Loucy (cell line): ENCODE data around the gene C9orf153.

Experiments
- H2AFZ ChIP-seq: fragments of 200-600 bp; sonication (generic); 2 replicates; pipeline ENCODE4 v1.6.0; 2016; ENCODE audit warnings: antibody characterized with exemption, mild to moderate bottlenecking, low read length, moderate library complexity
- H3F3A ChIP-seq: fragments of 200-600 bp; 2 replicates; pipeline ENCODE4 v1.6.0; 2016; ENCODE audit warnings: antibody characterized with exemption, low read depth, mild to moderate bottlenecking
- H3K27me3 ChIP-seq: fragments of 200-600 bp; sonication (generic); 2 replicates; pipeline ENCODE4 v1.6.1; 2014; ENCODE audit warnings: low read length, mild to moderate bottlenecking; ENCODE audit not compliant: insufficient read depth, poor library complexity, severe bottlenecking
- H3K36me3 ChIP-seq: fragments of 200-600 bp; sonication (generic); 2 replicates; pipeline ENCODE4 v1.6.1; 2016; ENCODE audit warnings: low read length; ENCODE audit not compliant: insufficient read depth
- H3K4me1 ChIP-seq: fragments of 200-600 bp; sonication (generic); 2 replicates; pipeline ENCODE4 v1.5.1; 2014; ENCODE audit warnings: low read length, mild to moderate bottlenecking; ENCODE audit not compliant: insufficient read depth, poor library complexity, severe bottlenecking
- H3K4me2 ChIP-seq: fragments of 200-600 bp; sonication (generic); 2 replicates; pipeline ENCODE4 v1.6.0; 2014; ENCODE audit warnings: antibody characterized with exemption, low read length, low read depth, mild to moderate bottlenecking; ENCODE audit not compliant: poor library complexity, severe bottlenecking
- H3K4me3 ChIP-seq: fragments of 200-600 bp; sonication (generic); 2 replicates; pipeline ENCODE4 v1.5.1; 2014; ENCODE audit warnings: low read length, mild to moderate bottlenecking, mixed read lengths; ENCODE audit not compliant: poor library complexity, severe bottlenecking
- H3K79me2 ChIP-seq: fragments of 200-600 bp; sonication (generic); 2 replicates; pipeline ENCODE4 v1.6.1; 2014; ENCODE audit warnings: low read length; ENCODE audit not compliant: insufficient read depth
- H3K9ac ChIP-seq: fragments of 200-600 bp; sonication (generic); 2 replicates; pipeline ENCODE4 v1.6.0; 2014; ENCODE audit warnings: mild to moderate bottlenecking, low read depth, low read length, moderate library complexity; ENCODE audit not compliant: poor library complexity, severe bottlenecking
- H3K9me2 ChIP-seq: fragments of 200-600 bp; sonication (generic); replicated peaks from 2 replicates; pipeline ENCODE4 v1.6.1; 2016; ENCODE audit warnings: low read depth, low read length, mixed read lengths
- H3K9me3 ChIP-seq: fragments of 200-600 bp; sonication (generic); 2 replicates; pipeline ENCODE4 v1.6.1; 2014; ENCODE audit warnings: mild to moderate bottlenecking, antibody characterized with exemption, low read length, low read depth; ENCODE audit not compliant: insufficient read depth
- H4K20me1 ChIP-seq: fragments of 200-600 bp; sonication (generic); 2 replicates; pipeline ENCODE4 v1.6.0; 2014; ENCODE audit warnings: antibody characterized with exemption, low read length, mild to moderate bottlenecking; ENCODE audit not compliant: insufficient read depth, poor library complexity, severe bottlenecking
- EZH2phosphoT487 ChIP-seq: fragments of 200-600 bp; IDR thresholded peaks from 2 replicates; pipeline ENCODE4 v1.6.1; 2018; ENCODE audit warnings: antibody characterized with exemption, mild to moderate bottlenecking, moderate library complexity, borderline replicate concordance
- TF ChIP-seq, protein P1 (sequence below): fragments of 200-600 bp; sonication (generic); conservative IDR thresholded peaks from 2 replicates; pipeline ENCODE4 v1.5.1; 2014; ENCODE audit warnings: mild to moderate bottlenecking, antibody characterized with exemption, low read length

The C9orf153 gene

DNA sequence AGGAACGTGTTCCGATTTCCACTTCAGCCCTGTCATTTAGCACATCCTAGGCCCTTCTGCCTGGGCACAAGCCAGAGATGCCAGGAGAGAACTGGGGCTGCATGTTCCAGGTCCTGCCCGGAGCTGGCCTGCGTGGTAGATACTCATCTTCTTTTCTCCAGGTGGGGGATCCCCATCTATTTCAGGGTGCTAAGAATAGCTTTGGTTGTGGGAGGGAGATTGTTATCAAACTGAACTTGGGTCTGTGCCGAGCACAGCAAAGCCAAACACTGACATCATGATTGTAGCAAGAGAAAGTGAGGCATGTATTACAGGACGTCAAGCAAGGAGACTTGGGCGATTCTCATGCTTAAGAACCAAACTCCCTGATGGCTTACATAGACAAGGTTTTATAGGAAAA, 18.2 kb downstream of the C9orf153 start:
- H3K4me3 ChIP-seq: no peak overlapping the region
- no peaks in the 10 kb centered on the region for H3K79me2 ChIP-seq
- H3K9ac ChIP-seq: no peak overlapping the region
- no peaks in the 10 kb centered on the region for H3F3A ChIP-seq
- H3K9me3 ChIP-seq: no peaks in the 10 kb centered on the region
- no peaks in the 10 kb centered on the region for H3K36me3 ChIP-seq
- H3K4me2 ChIP-seq: no peak overlapping the region
- no peaks in the 10 kb centered on the region for H3K9me2 ChIP-seq
- H2AFZ ChIP-seq: no peak overlapping the region
- no peaks in the 10 kb centered on the region for H4K20me1 ChIP-seq
- H3K4me1 ChIP-seq: no peaks in the 10 kb centered on the region
- H3K27me3 ChIP-seq: no peaks in the 10 kb centered on the region
- TF ChIP-seq, protein P1, sequence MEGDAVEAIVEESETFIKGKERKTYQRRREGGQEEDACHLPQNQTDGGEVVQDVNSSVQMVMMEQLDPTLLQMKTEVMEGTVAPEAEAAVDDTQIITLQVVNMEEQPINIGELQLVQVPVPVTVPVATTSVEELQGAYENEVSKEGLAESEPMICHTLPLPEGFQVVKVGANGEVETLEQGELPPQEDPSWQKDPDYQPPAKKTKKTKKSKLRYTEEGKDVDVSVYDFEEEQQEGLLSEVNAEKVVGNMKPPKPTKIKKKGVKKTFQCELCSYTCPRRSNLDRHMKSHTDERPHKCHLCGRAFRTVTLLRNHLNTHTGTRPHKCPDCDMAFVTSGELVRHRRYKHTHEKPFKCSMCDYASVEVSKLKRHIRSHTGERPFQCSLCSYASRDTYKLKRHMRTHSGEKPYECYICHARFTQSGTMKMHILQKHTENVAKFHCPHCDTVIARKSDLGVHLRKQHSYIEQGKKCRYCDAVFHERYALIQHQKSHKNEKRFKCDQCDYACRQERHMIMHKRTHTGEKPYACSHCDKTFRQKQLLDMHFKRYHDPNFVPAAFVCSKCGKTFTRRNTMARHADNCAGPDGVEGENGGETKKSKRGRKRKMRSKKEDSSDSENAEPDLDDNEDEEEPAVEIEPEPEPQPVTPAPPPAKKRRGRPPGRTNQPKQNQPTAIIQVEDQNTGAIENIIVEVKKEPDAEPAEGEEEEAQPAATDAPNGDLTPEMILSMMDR: no peak
- TF ChIP-seq EZH2phosphoT487: no peak

DNA sequence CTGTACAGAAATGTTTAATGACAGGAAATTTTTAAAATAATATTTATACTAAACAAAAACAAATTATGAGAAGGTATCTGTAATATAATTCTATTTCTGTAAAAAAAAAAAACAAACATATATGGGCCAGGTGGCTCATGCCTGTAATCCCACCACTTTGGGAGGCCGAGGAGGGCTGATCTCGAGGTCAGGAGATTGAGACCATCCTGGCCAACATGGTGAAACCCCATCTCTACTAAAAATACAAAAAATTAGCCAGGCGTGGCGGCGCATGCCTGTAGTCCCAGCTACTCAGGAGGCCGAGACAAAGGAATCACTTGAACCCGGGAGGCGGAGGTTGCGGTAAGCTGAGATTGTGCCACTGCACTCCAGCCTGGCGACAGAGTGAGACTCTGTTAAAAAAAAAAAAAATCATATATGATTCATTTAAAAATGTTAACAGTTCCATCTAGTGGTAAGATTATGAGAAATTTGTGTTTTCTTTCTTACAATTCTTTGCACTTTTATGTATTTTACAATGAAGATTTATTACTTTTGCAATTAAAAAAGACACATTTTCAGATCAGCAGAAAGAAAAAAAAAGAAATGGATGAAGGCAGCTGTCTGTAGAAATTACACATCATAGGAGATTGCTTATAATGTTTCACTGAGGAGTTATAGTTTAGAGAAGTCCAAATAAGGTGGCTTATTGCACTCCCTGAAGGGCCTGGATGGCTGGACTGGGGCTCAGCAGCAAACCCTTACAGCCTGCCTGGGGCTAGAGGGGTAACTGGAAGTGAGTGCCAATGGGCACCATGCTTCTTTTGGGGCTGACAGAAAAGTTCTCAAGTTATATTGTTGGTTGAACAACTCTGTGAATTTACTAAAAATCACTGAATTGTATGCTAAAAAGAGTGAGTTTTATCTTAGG, 20.3 kb downstream of the C9orf153 start:
- Histone ChIP-seq H3K36me3 (no peaks in the 10 kb centered on the region), H2AFZ (no peak overlapping the region), H3K4me3 (no peak overlapping the region), H3K9me2 (no peaks in the 10 kb centered on the region), H3K4me1 (no peaks in the 10 kb centered on the region), H3K9ac (no peak overlapping the region), H3F3A (no peaks in the 10 kb centered on the region), H3K9me3 (no peaks in the 10 kb centered on the region), H4K20me1 (no peaks in the 10 kb centered on the region), H3K27me3 (no peaks in the 10 kb centered on the region), H3K4me2 (no peak overlapping the region), H3K79me2 (no peaks in the 10 kb centered on the region)
- TF ChIP-seq, protein P1: no peak; the same call in 1 of the 2 replicates
- no peak for TF ChIP-seq EZH2phosphoT487

DNA sequence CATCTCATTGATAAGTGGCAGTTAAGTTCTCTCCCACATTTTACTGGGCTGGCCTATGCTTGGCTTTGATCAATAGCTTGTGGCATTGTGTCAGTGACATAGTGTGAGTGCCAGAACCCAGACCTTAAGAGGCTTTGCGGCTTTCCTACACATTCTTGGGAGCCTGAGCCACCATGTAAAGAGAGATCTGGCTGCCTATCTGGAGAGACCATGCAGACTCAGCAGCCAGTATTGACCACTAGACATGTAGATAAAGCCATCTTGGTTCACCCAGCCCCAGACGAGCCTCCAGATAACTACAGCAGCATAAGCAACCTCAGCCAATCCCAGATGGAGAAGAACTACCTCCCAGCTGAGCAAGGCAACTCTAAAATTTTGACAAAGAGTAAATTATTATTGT, 28.6 kb downstream of the C9orf153 start:
- Histone ChIP-seq H3K9me2 (no peaks in the 10 kb centered on the region), H4K20me1 (no peaks in the 10 kb centered on the region), H3K4me2 (no peak overlapping the region), H3K4me3 (no peak overlapping the region), H3K79me2 (no peaks in the 10 kb centered on the region), H3K36me3 (no peaks in the 10 kb centered on the region), H2AFZ (no peak overlapping the region), H3K27me3 (no peaks in the 10 kb centered on the region), H3K4me1 (no peaks in the 10 kb centered on the region), H3K9me3 (no peaks in the 10 kb centered on the region), H3K9ac (no peak overlapping the region), H3F3A (no peaks in the 10 kb centered on the region)
- TF ChIP-seq EZH2phosphoT487: no peak
- TF ChIP-seq, protein P1: no peak
